Activated CD4-positive, alpha-beta T cell treated with anti-CD3 and anti-CD28 coated beads, Interleukin-10, Interleukin-2, amounts not matched to agents 100 ng/mL and 50 ng/mL, durations not matched to agents 16 hours and 8 hours (primary cell): ENCODE measurements around the gene FAM117B.

ENCODE experiments used
- DNase-seq: peaks from one replicate; pipeline ENCODE4 v3.0.0-alpha.2; 2020

The FAM117B gene

GRCh38 chr2:202818321-202818720 lies 183.6 kb downstream of the FAM117B start:
- no peak for DNase-seq
